Mucosa of rectum (tissue), 2 donors: ENCODE measurements around the gene COL25A1.
A peak's percentile ranks its signal among the peaks of the same experiment; 100 is the strongest.

Source experiments
- H3K27ac ChIP-seq, 2 donors: one replicate each; pipeline ENCODE4 v1.7.0; 2013; ENCODE audit warnings: inconsistent platforms in 2 of 2, low read depth in 2 of 2, low read length in 2 of 2
- H3K27me3 ChIP-seq, 2 donors: one replicate each; pipeline ENCODE4 v1.7.0; 2013; ENCODE audit warnings: low read length in 2 of 2; ENCODE audit not compliant: control insufficient read depth in 2 of 2, insufficient read depth in 2 of 2
- H3K36me3 ChIP-seq, 2 donors: one replicate each; pipeline ENCODE4 v1.7.0; 2013; ENCODE audit warnings: low read length in 2 of 2; ENCODE audit not compliant: control insufficient read depth in 2 of 2, insufficient read depth in 2 of 2
- H3K4me1 ChIP-seq, 2 donors: one replicate each; pipeline ENCODE4 v1.7.0; 2013; ENCODE audit warnings: low read length in 2 of 2, mild to moderate bottlenecking in 1 of 2; ENCODE audit not compliant: control insufficient read depth in 2 of 2, insufficient read depth in 2 of 2
- H3K4me3 ChIP-seq, 2 donors: one replicate each; pipeline ENCODE4 v1.7.0; 2013; ENCODE audit warnings: low read length in 2 of 2
- H3K9ac ChIP-seq, 2 donors: one replicate each; pipeline ENCODE4 v1.7.0; 2013; ENCODE audit warnings: low read length in 2 of 2, low read depth in 1 of 2, mild to moderate bottlenecking in 1 of 2
- H3K9me3 ChIP-seq, 2 donors: one replicate each; pipeline ENCODE4 v1.7.0; 2013; ENCODE audit warnings: low read length in 2 of 2; ENCODE audit not compliant: control insufficient read depth in 2 of 2
- donor health status: healthy.
- donor health status: Normal muscosa, but diverticular disease.

The COL25A1 gene

DNA sequence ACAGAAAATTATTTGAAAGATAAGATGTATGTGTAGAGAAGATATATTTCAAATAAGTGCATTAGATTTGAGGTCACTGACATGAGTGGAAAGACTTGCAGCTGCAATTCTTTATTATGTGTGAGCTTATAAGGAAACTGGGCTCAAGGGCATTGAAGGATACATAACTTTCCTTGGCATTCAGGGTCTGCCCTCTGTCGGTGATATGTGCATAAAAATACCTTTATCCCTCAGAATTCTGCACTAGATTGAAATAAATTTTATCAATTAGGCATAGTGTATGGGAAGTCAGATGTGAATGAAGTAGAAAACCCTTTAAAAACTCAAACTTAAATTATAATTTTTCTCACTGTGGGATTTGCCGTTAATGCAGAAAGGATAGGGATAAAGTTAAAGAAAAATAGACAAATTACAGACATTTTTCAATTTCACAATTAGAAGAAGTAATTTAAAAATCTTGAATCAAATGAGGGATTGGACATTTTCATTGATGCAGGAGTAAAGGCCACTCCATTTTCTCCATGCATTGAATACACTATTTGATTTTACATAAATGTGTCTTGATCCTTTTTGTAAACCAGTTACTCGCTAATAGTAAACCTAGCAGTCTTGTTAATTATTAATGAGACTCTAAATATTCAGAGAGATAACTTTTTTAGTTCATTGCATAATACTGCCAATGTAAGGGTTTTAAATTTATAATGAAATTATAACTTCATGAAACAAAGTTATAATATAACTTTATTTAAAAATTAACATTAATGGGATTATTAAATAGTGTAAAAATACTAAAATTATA lies 518.6 kb downstream of the COL25A1 start:
- H3K4me3 ChIP-seq: no peak overlapping the region
- no peaks in the 10 kb centered on the region for H3K27me3 ChIP-seq
- H3K36me3 ChIP-seq: no peaks in the 10 kb centered on the region
- no peaks in the 10 kb centered on the region for H3K4me1 ChIP-seq
- no peak overlapping the region for H3K27ac ChIP-seq
- no peak overlapping the region for H3K9ac ChIP-seq
- no peaks in the 10 kb centered on the region for H3K9me3 ChIP-seq

DNA sequence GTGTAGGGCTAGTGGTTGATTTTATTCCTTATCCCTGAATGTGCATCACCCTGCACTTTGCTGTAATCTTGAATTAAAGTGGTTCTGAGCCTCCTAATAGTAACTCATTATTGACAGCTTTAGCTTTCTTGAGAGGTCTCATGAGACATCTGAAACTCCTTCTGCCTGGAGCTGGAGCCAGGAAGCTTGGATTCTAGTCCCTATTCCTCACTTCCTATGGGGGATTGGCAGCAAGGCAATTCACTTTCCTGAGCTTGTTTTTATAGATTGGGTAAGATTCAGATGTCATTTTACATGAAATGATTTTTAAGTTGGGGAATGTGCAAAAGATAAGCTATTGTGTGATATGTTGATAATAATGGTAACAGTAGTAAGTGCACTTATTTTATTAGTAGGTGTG lies 522.5 kb downstream of the COL25A1 start:
- H3K4me1 ChIP-seq: no peaks in the 10 kb centered on the region
- no peak overlapping the region for H3K9ac ChIP-seq
- no peaks in the 10 kb centered on the region for H3K27me3 ChIP-seq
- H3K4me3 ChIP-seq: no peak overlapping the region
- H3K36me3 ChIP-seq: no peaks in the 10 kb centered on the region
- no peaks in the 10 kb centered on the region for H3K9me3 ChIP-seq
- H3K27ac ChIP-seq: no peak overlapping the region

- no peak overlapping the region for H3K4me3 ChIP-seq
- H3K9ac ChIP-seq: no peak overlapping the region
- H3K4me1 ChIP-seq: no peaks in the 10 kb centered on the region
- H3K9me3 ChIP-seq: no peaks in the 10 kb centered on the region
- no peak overlapping the region for H3K27ac ChIP-seq
- H3K27me3 ChIP-seq: no peaks in the 10 kb centered on the region
- no peaks in the 10 kb centered on the region for H3K36me3 ChIP-seq
Measured at GRCh38 chr4:108777388-108777787, 525.1 kb downstream of the COL25A1 start.

DNA sequence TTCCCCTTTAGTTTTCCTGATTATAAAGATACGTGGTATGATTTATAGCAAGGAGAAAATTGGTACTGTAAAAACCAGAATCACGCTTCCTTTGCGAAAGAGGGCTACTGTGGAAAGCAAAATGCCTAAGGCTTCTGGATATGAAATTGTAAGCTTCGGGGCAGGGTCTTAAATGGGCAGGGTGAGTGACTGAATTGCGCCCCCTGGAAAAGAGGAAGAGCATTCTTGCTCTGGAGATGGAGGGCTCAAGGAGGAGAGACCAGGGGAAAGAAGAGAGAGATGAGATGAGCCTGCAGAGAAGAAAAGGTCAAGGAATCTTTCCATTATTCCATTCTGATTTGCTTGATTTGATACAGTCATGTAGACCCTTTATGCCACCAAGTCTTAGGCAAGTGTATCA lies 526.5 kb downstream of the COL25A1 start:
- no peaks in the 10 kb centered on the region for H3K9me3 ChIP-seq
- no peaks in the 10 kb centered on the region for H3K36me3 ChIP-seq
- no peak overlapping the region for H3K9ac ChIP-seq
- H3K27me3 ChIP-seq: no peaks in the 10 kb centered on the region
- H3K27ac ChIP-seq: no peak overlapping the region
- H3K4me3 ChIP-seq: no peak overlapping the region
- no peaks in the 10 kb centered on the region for H3K4me1 ChIP-seq

- Histone ChIP-seq H3K4me3 (no peak overlapping the region), H3K27me3 (no peaks in the 10 kb centered on the region)
Measured at GRCh38 chr4:108774809-108775530, 527.5 kb downstream of the COL25A1 start.

DNA sequence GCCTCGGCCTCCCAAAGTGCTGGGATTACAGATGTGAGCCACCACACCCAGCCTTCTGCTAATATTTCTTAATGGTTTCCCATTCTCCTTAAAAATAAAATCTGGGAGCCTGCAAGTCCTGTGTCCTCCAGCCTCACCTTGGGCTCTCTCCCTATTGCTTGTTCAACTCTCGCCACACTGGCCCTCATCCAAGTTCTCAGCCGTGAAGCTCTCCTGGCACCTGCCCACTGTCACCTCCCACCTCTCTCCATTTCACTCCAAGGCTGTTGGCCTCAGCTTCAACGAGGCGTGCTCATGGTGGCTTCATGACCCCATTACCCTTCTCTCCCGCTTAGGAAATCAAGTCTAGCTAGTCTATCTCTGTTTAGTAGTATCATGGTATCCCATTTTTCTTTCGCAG lies 530.1 kb downstream of the COL25A1 start:
- Histone ChIP-seq H3K27me3 (no peaks in the 10 kb centered on the region), H3K9ac (no peak overlapping the region), H3K27ac (no peak overlapping the region), H3K36me3 (no peaks in the 10 kb centered on the region), H3K4me3 (no peak overlapping the region), H3K9me3 (no peaks in the 10 kb centered on the region), H3K4me1 (no peaks in the 10 kb centered on the region)

More at GRCh38 chr4:108774809-108775530, 527.5 kb downstream of the COL25A1 start:
- Histone ChIP-seq H3K9ac (no peak overlapping the region), H3K27ac (no peak overlapping the region), H3K9me3 (no peaks in the 10 kb centered on the region), H3K36me3 (no peaks in the 10 kb centered on the region), H3K4me1 (no peaks in the 10 kb centered on the region)

GRCh38 chr4:108766058-108766457 lies 536.4 kb downstream of the COL25A1 start:
- H3K27ac ChIP-seq: no peak overlapping the region

GRCh38 chr4:108763986-108764385 lies 538.5 kb downstream of the COL25A1 start:
- Histone ChIP-seq H3K4me1 (peaks cover 0 to 2% of the 10 kb centered on the region in 2 donors), H3K9me3 (no peaks in the 10 kb centered on the region), H3K4me3 (no peak overlapping the region), H3K9ac (no peak overlapping the region), H3K36me3 (no peaks in the 10 kb centered on the region), H3K27me3 (peaks cover 7 to 23% of the 10 kb centered on the region in 2 donors), H3K27ac (no peak overlapping the region)

More at GRCh38 chr4:108766058-108766457, 536.4 kb downstream of the COL25A1 start:
- Histone ChIP-seq H3K36me3 (no peaks in the 10 kb centered on the region), H3K4me3 (no peak overlapping the region), H3K9ac (no peak overlapping the region), H3K9me3 (no peaks in the 10 kb centered on the region), H3K4me1 (peaks cover 0 to 2% of the 10 kb centered on the region in 2 donors), H3K27me3 (peaks cover 7 to 18% of the 10 kb centered on the region in 2 donors)

- H3K4me3 ChIP-seq: peak overlapping the region; percentile 55 to 69
- peaks cover 7 to 23% of the 10 kb centered on the region in 2 donors for H3K27me3 ChIP-seq
- no peak overlapping the region for H3K27ac ChIP-seq
- H3K36me3 ChIP-seq: no peaks in the 10 kb centered on the region
- H3K9ac ChIP-seq: no peak overlapping the region
- no peaks in the 10 kb centered on the region for H3K9me3 ChIP-seq
- peaks cover 0 to 2% of the 10 kb centered on the region in 2 donors for H3K4me1 ChIP-seq
Measured at GRCh38 chr4:108763226-108763593, 539.2 kb downstream of the COL25A1 start.

GRCh38 chr4:108762559-108763225 lies 539.8 kb downstream of the COL25A1 start, which contains the start of gene ETNPPL:
Gene ETNPPL (minus strand): TSS chr4:108763053. CDS start chr4:108762898, 155 bp downstream.
- Histone ChIP-seq H3K4me3 (peak within 1 kb of the TSS; percentile 55 to 69), H3K27me3 (peaks cover 7 to 23% of the 10 kb centered on the region in 2 donors), H3K36me3 (no peaks in the 10 kb centered on the region), H3K27ac (no peak within 1 kb of the TSS), H3K9me3 (no peaks in the 10 kb centered on the region), H3K9ac (no peak within 1 kb of the TSS), H3K4me1 (peaks cover 0 to 2% of the 10 kb centered on the region in 2 donors)
